ENCODE results near the gene SLC35D3.

DNA sequence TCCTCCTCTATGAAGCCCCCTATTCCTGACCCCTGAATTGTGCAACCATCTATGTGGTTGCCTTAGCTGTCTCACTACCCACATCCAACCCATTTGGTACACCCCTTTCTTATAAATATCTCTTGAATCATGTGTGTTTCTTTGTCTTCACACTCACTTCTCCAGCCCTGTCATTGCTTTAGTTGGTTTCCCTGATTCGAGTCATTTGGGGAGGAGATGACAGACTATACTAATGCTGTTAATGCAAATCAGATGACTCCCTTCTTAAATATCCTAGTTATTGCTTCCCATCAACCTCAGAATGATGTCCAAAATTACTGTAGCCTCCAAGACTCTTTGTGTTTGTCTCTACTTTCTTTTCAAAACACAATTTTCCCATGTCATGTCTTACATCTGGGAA lies 23.0 kb downstream of the SLC35D3 start:
- TF ChIP-seq, protein P1, sequence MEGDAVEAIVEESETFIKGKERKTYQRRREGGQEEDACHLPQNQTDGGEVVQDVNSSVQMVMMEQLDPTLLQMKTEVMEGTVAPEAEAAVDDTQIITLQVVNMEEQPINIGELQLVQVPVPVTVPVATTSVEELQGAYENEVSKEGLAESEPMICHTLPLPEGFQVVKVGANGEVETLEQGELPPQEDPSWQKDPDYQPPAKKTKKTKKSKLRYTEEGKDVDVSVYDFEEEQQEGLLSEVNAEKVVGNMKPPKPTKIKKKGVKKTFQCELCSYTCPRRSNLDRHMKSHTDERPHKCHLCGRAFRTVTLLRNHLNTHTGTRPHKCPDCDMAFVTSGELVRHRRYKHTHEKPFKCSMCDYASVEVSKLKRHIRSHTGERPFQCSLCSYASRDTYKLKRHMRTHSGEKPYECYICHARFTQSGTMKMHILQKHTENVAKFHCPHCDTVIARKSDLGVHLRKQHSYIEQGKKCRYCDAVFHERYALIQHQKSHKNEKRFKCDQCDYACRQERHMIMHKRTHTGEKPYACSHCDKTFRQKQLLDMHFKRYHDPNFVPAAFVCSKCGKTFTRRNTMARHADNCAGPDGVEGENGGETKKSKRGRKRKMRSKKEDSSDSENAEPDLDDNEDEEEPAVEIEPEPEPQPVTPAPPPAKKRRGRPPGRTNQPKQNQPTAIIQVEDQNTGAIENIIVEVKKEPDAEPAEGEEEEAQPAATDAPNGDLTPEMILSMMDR (IDR thresholded peaks at IDR 0.05 in 2 of 3, conservative IDR thresholded peaks at IDR 0.05 in 1 of 3; ENCODE audit: control insufficient read depth in 2 of 3, extremely low read depth in 1 of 3, insufficient read depth in 1 of 3, low read depth in 3 of 3, low read length in 3 of 3) = no peak
- TF ChIP-seq NFYB (IDR thresholded peaks at IDR 0.05; ENCODE audit: insufficient read depth, low read depth, low read length) (no peak), STAT3 (IDR thresholded peaks at IDR 0.05; ENCODE audit: low read depth, low read length) (no peak), MXI1 (IDR thresholded peaks at IDR 0.05; ENCODE audit: low read depth, low read length) (no peak), SUPT20H (IDR thresholded peaks at IDR 0.05; ENCODE audit: borderline replicate concordance, control insufficient read depth, low read depth, low read length) (no peak), MEF2B (IDR thresholded peaks at IDR 0.05; ENCODE audit: partially characterized antibody, poor library complexity, severe bottlenecking) (no peak)

Measured in GM12878 (cell line).